Measurements from ENCODE around the gene NFKBIZ.

NFKBIZ gene

DNA sequence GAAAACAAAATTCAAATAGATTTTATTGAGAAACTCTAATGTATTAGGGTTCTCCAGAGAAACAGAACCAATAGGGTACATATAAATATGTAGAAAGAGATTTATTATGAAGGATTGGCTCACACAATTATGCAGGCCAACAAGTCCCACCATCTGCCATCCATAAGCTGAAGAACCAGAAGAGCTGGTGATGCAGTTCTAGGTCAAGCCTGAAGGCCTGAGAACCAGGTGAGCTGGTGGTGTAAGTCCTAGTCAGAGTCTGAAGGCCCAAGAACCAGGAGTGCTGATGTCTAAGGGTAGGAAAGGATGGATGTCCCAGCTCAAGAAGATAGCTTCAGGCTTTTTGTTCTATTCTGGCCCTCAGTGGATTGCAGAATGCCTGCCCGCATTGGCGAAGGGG is 2.6 kb upstream of the NFKBIZ start:
- peaks cover 14% of the 10 kb centered on the region for H3K79me1 ChIP-seq (replicated peaks; ENCODE audit: low read length, poor library complexity, severe bottlenecking)
- H3K4ac ChIP-seq (ENCODE audit: low read depth in 1 of 2, low read length in 2 of 2), result no peak overlapping the region
- no peak overlapping the region for H2AFZ ChIP-seq (ENCODE audit: low read depth, low read length)
- peak overlapping the region; percentile 11 for H2AK5ac ChIP-seq (ENCODE audit: low read length, severe bottlenecking)
- no peak for DNase-seq
- H3K4me1 ChIP-seq (ENCODE audit: control insufficient read depth, insufficient read depth, low read depth, low read length), result peaks cover 7% of the 10 kb centered on the region
- no peak overlapping the region for H4K8ac ChIP-seq (ENCODE audit: low read length)
- peaks cover 0 to under 1% of the 10 kb centered on the region in 2 experiments for H3K36me3 ChIP-seq (ENCODE audit: control insufficient read depth in 1 of 2, insufficient read depth in 2 of 2, low read depth in 1 of 2, low read length in 2 of 2)
- H3K14ac ChIP-seq (ENCODE audit: low read length in 2 of 2), result no peak overlapping the region
- no peak overlapping the region for H3K18ac ChIP-seq (ENCODE audit: low read depth in 1 of 2, low read length in 2 of 2)
- no peak overlapping the region for H2BK12ac ChIP-seq (ENCODE audit: low read length in 2 of 2)
- no peak overlapping the region for H3K27ac ChIP-seq (ENCODE audit: low read length, poor library complexity, severe bottlenecking)
- WGBS, result 93% methylated on average over 2 of the region's 2 CpGs
- H2BK120ac ChIP-seq (ENCODE audit: low read depth, low read length), result no peak overlapping the region
- no peak overlapping the region for H3K4me3 ChIP-seq (ENCODE audit: insufficient read depth in 1 of 2, low read depth in 1 of 2, low read length in 2 of 2)
- no peaks in the 10 kb centered on the region for H3K27me3 ChIP-seq (ENCODE audit: control insufficient read depth in 1 of 2, insufficient read depth in 1 of 2, low read length in 2 of 2)
- H3K4me2 ChIP-seq (ENCODE audit: low read length, poor library complexity, severe bottlenecking), result no peak overlapping the region
- H3K9me3 ChIP-seq (ENCODE audit: control insufficient read depth, low read length), result no peaks in the 10 kb centered on the region
- H3K9ac ChIP-seq (ENCODE audit: low read length), result no peak overlapping the region
- no peak overlapping the region for H2BK5ac ChIP-seq (ENCODE audit: low read depth, low read length, poor library complexity, severe bottlenecking)
- H2BK15ac ChIP-seq (ENCODE audit: low read depth, poor library complexity, severe bottlenecking), result no peak overlapping the region
- no peak overlapping the region for H4K91ac ChIP-seq (ENCODE audit: low read length)
- no peak overlapping the region for H3K23ac ChIP-seq (ENCODE audit: low read length in 2 of 2)

DNA sequence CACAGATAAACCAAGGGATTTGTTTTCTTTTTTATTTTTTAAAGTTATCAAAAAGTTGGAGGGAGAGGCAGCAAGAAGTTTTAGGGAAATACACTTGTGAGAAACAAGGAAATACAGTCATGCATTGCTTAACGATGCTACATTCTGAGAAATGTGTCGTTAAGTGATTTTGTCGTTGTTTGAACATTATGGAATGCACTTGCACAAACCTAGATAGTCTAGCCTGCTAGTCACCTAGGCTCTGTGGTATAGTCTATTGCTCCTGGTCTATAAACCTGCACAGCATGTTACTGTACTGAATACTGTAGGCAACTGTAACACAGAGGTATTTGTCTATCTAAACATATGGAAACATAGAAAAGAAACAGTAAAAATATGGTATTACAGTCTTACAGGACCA is 2.0 kb upstream of the NFKBIZ start:
- WGBS, result 65% methylated on average over 3 of the region's 3 CpGs
- Histone ChIP-seq H3K14ac (ENCODE audit: low read length in 2 of 2) (no peak overlapping the region), H2BK120ac (ENCODE audit: low read depth, low read length) (no peak overlapping the region), H3K4me3 (ENCODE audit: insufficient read depth in 1 of 2, low read depth in 1 of 2, low read length in 2 of 2) (no peak overlapping the region), H3K18ac (ENCODE audit: low read depth in 1 of 2, low read length in 2 of 2) (no peak overlapping the region), H2AK5ac (ENCODE audit: low read length, severe bottlenecking) (no peak overlapping the region), H3K4ac (ENCODE audit: low read depth in 1 of 2, low read length in 2 of 2) (no peak overlapping the region), H3K9ac (ENCODE audit: low read length) (no peak overlapping the region), H3K9me3 (ENCODE audit: control insufficient read depth, low read length) (no peaks in the 10 kb centered on the region), H3K79me1 (replicated peaks; ENCODE audit: low read length, poor library complexity, severe bottlenecking) (peaks cover 14% of the 10 kb centered on the region), H3K27ac (ENCODE audit: low read length, poor library complexity, severe bottlenecking) (no peak overlapping the region), H3K4me1 (ENCODE audit: control insufficient read depth, insufficient read depth, low read depth, low read length) (peaks cover 6% of the 10 kb centered on the region), H4K91ac (ENCODE audit: low read length) (no peak overlapping the region), H3K23ac (ENCODE audit: low read length in 2 of 2) (no peak overlapping the region), H2BK5ac (ENCODE audit: low read depth, low read length, poor library complexity, severe bottlenecking) (no peak overlapping the region), H2BK15ac (ENCODE audit: low read depth, poor library complexity, severe bottlenecking) (no peak overlapping the region), H3K4me2 (ENCODE audit: low read length, poor library complexity, severe bottlenecking) (no peak overlapping the region), H2BK12ac (ENCODE audit: low read length in 2 of 2) (no peak overlapping the region), H2AFZ (ENCODE audit: low read depth, low read length) (no peak overlapping the region), H4K8ac (ENCODE audit: low read length) (no peak overlapping the region), H3K27me3 (ENCODE audit: control insufficient read depth in 1 of 2, insufficient read depth in 1 of 2, low read length in 2 of 2) (no peaks in the 10 kb centered on the region), H3K36me3 (ENCODE audit: control insufficient read depth in 1 of 2, insufficient read depth in 2 of 2, low read depth in 1 of 2, low read length in 2 of 2) (peaks cover 0 to 7% of the 10 kb centered on the region in 2 experiments)
- DNase-seq, result peak; percentile 16

DNA sequence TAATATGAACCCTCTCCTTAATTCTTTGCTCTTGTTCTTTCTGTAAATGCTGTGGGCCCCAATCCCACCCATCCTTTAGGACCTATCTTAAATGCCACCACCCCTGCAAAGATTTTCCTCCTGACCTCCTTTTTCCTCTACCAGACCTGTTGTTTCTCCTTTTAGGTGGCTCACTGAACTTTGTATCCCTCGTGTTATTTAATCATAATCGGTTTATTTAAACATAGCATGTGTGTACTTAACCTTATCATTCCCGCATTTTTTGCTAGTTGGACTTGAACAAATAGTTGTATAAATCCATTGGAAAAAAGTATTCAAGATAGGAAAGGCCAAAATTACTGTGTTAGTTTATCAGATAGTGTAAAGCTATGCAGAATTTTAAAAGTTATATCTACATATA is 988 bp upstream of the NFKBIZ start:
- Histone ChIP-seq H2BK12ac (ENCODE audit: low read length in 2 of 2) (no peak overlapping the region), H3K27ac (ENCODE audit: low read length, poor library complexity, severe bottlenecking) (peak overlapping the region; percentile 68), H3K9me3 (ENCODE audit: control insufficient read depth, low read length) (no peaks in the 10 kb centered on the region), H3K4me1 (ENCODE audit: control insufficient read depth, insufficient read depth, low read depth, low read length) (peaks cover 3% of the 10 kb centered on the region), H3K36me3 (ENCODE audit: control insufficient read depth in 1 of 2, insufficient read depth in 2 of 2, low read depth in 1 of 2, low read length in 2 of 2) (peaks cover 5 to 17% of the 10 kb centered on the region in 2 experiments), H3K4me3 (ENCODE audit: insufficient read depth in 1 of 2, low read depth in 1 of 2, low read length in 2 of 2) (peak overlapping the region in 1 of 2 experiments; percentile 72), H2BK120ac (ENCODE audit: low read depth, low read length) (no peak overlapping the region), H3K9ac (ENCODE audit: low read length) (peak overlapping the region; percentile 94), H3K79me1 (replicated peaks; ENCODE audit: low read length, poor library complexity, severe bottlenecking) (peaks cover 11% of the 10 kb centered on the region), H3K23ac (ENCODE audit: low read length in 2 of 2) (no peak overlapping the region), H3K4me2 (ENCODE audit: low read length, poor library complexity, severe bottlenecking) (no peak overlapping the region), H4K91ac (ENCODE audit: low read length) (no peak overlapping the region), H3K4ac (ENCODE audit: low read depth in 1 of 2, low read length in 2 of 2) (no peak overlapping the region), H4K8ac (ENCODE audit: low read length) (no peak overlapping the region), H2BK15ac (ENCODE audit: low read depth, poor library complexity, severe bottlenecking) (no peak overlapping the region), H3K27me3 (ENCODE audit: control insufficient read depth in 1 of 2, insufficient read depth in 1 of 2, low read length in 2 of 2) (no peaks in the 10 kb centered on the region), H3K14ac (ENCODE audit: low read length in 2 of 2) (no peak overlapping the region), H2AK5ac (ENCODE audit: low read length, severe bottlenecking) (no peak overlapping the region), H2BK5ac (ENCODE audit: low read depth, low read length, poor library complexity, severe bottlenecking) (no peak overlapping the region), H3K18ac (ENCODE audit: low read depth in 1 of 2, low read length in 2 of 2) (no peak overlapping the region), H2AFZ (ENCODE audit: low read depth, low read length) (no peak overlapping the region)
- 80% methylated on average over 1 of the region's 3 CpGs for WGBS
- DNase-seq, result peak; percentile 4

DNA sequence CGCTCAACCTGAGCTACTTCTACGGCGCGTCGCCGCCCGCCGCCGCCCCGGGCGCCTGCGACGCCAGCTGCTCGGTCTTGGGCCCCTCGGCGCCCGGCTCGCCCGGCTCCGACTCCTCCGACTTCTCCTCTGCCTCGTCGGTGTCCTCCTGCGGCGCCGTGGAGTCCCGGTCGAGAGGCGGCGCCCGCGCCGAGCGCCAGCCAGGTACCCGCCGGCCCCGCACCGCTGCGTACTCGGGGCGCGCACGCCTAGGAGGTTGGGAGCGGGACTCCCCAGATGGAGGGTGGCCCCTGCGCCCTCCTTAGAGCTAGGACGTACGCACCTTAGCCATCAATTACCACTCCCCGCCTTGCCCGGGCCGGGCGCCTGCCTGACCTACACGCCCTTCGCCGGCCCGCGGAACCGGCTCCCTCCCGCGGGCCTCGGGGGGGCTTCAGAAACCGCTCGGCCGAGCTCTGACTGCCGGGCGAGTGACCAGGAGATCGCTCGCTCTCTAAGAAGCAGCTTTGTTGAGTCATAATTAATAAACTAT is 466 bp downstream of the NFKBIZ start:
- Histone ChIP-seq H3K23ac (ENCODE audit: low read length in 2 of 2) (peak overlapping the region; percentile 97 to 98), H2BK5ac (ENCODE audit: low read depth, low read length, poor library complexity, severe bottlenecking) (peak overlapping the region; percentile 79), H2BK12ac (ENCODE audit: low read length in 2 of 2) (peak overlapping the region in 1 of 2 experiments; percentile 76), H3K18ac (ENCODE audit: low read depth in 1 of 2, low read length in 2 of 2) (peak overlapping the region; percentile 81 to 87), H3K36me3 (ENCODE audit: control insufficient read depth in 1 of 2, insufficient read depth in 2 of 2, low read depth in 1 of 2, low read length in 2 of 2) (peaks cover 8 to 32% of the 10 kb centered on the region in 2 experiments), H3K9ac (ENCODE audit: low read length) (peak overlapping the region; percentile 99), H3K27ac (ENCODE audit: low read length, poor library complexity, severe bottlenecking) (peak overlapping the region; percentile 93), H3K79me1 (replicated peaks; ENCODE audit: low read length, poor library complexity, severe bottlenecking) (peaks cover 11% of the 10 kb centered on the region), H3K14ac (ENCODE audit: low read length in 2 of 2) (peak overlapping the region in 1 of 2 experiments; percentile 96), H4K91ac (ENCODE audit: low read length) (peak overlapping the region; percentile 77), H2AK5ac (ENCODE audit: low read length, severe bottlenecking) (no peak overlapping the region), H3K4me2 (ENCODE audit: low read length, poor library complexity, severe bottlenecking) (peak overlapping the region; percentile 16), H3K9me3 (ENCODE audit: control insufficient read depth, low read length) (no peaks in the 10 kb centered on the region), H2BK120ac (ENCODE audit: low read depth, low read length) (peak overlapping the region; percentile 94), H3K4ac (ENCODE audit: low read depth in 1 of 2, low read length in 2 of 2) (peak overlapping the region; percentile 88 to 97), H2BK15ac (ENCODE audit: low read depth, poor library complexity, severe bottlenecking) (peak overlapping the region; percentile 68), H2AFZ (ENCODE audit: low read depth, low read length) (peak overlapping the region; percentile 16), H3K4me3 (ENCODE audit: insufficient read depth in 1 of 2, low read depth in 1 of 2, low read length in 2 of 2) (peak overlapping the region; percentile 92 to 96), H3K4me1 (ENCODE audit: control insufficient read depth, insufficient read depth, low read depth, low read length) (peaks cover 5% of the 10 kb centered on the region), H4K8ac (ENCODE audit: low read length) (no peak overlapping the region), H3K27me3 (ENCODE audit: control insufficient read depth in 1 of 2, insufficient read depth in 1 of 2, low read length in 2 of 2) (no peaks in the 10 kb centered on the region)
- WGBS, result under 1% methylated on average over 65 of the region's 67 CpGs
- DNase-seq, result no peak

All from mesenchymal stem cell (in vitro differentiated cells and primary cell).